ENCODE results near the gene MGAT4B. TPM values are rescaled to one million over a fixed set of nuclear protein-coding genes. Genes with fewer than 3 reads are reported as not detected.
A peak's percentile ranks its signal among the peaks of the same experiment; 100 is the strongest.

Gene MGAT4B
- total and polyA plus RNA-seq, 7 donors = 27.8 to 241 (median 56.8) TPM

DNA sequence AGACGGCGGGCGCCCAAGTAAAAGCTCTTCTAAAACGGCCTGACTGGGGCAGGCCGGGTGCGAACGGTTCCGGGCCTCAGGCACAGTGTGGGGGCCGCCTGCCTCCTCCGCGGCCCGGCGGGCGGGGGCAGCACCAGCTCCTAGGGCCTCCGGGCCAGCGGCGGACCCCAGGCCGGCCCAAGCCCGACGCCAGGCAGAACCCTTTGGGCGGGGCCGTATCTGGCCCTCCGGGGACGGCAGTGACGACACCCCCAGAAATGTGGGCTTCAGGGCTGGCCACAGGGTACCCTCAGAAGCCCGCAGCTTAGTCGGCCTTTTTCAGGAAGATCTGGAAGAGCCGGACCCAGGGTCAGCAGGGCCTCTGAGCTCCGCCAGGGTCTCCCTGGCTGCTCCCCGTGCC, 8.9 kb downstream of the MGAT4B start:
- 94 to 96% methylated on average over 30 of the region's 30 CpGs for WGBS, 2 donors
- Histone ChIP-seq H3K27me3 (no peaks in the 10 kb centered on the region), H3K27ac (no peak overlapping the region), H3K4me3 (no peak overlapping the region), H3K9me3 (no peaks in the 10 kb centered on the region), H3K4me1 (peaks cover 0 to 53% (median 47%) of the 10 kb centered on the region in 4 donors), H3K36me3 (peaks cover 30 to 44% (median 35%) of the 10 kb centered on the region in 4 donors)
- TF ChIP-seq CTCF (IDR thresholded peaks at IDR 0.05) (no peak), POLR2A (IDR thresholded peaks at IDR 0.05) (no peak), EP300 (IDR thresholded peaks at IDR 0.05) (no peak)
- intact Hi-C loops (cut with DNase I) = loop anchor here (5.0 kb wide), 1 partner anchor 120 kb away; no protein-coding TSS in a partner anchor
- DNase-seq = peak; percentile 60

DNA sequence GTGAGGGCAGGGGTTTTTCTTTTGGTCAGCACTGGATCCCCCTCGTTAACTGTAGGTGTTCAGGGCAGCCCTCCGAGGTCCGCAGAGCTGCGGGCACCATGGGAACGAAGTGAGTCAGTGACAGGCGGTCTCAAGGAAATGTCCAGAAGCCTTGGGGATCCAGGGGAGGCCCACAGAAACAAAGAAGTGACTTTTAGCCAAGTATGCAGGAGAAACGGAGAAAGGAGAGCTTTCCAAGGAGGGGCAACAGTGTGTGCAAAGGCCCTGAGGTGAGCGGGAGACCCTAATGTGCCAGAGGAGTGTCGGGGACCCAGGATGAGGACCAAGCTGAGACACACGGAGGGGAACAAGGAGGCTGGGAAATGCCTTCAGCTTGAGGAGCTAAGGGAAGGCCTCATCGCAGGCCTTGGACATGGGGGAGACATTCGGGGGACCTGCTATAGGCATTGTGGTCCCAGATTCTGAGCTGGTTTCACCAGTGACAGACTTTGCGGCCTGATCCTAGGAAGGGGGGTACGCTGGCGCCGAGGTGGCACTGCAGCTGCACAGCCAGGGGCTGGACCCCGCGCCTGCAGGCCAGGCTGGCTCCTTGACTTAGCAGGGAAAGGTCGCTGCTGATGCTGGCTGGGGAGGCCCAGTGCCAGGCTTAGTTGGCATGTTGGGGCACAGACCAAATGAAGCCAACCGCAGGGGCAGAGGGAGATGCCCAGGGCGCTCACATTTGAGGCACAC, 9.6 kb downstream of the MGAT4B start:
- Histone ChIP-seq H3K4me1 (peaks cover 0 to 46% (median 40%) of the 10 kb centered on the region in 4 donors), H3K4me3 (peak overlapping the region in 3 of 4 donors; percentile 62 to 67 (median 64)), H3K27me3 (no peaks in the 10 kb centered on the region), H3K27ac (peak overlapping the region; percentile 82 to 87 (median 84)), H3K36me3 (peaks cover 30 to 44% (median 35%) of the 10 kb centered on the region in 4 donors), H3K9me3 (no peaks in the 10 kb centered on the region)
- intact Hi-C loops (cut with DNase I) = loop anchor here (5.0 kb wide), 1 partner anchor 120 kb away; no protein-coding TSS in a partner anchor
- WGBS, 2 donors = 83 to 90% methylated on average over 21 of the region's 21 CpGs
- TF ChIP-seq POLR2A (IDR thresholded peaks at IDR 0.05) (no peak), CTCF (IDR thresholded peaks at IDR 0.05) (no peak), POLR2AphosphoS5 (IDR thresholded peaks at IDR 0.05) (no peak), EP300 (IDR thresholded peaks at IDR 0.05) (no peak)
- peak; percentile 64 for DNase-seq

GRCh38 chr5:179795863-179796833, 10.5 kb downstream of the MGAT4B start:
- peaks cover 0 to 40% (median 33%) of the 10 kb centered on the region in 4 donors for H3K4me1 ChIP-seq
- peak; percentile 87 for DNase-seq
- no peaks in the 10 kb centered on the region for H3K9me3 ChIP-seq
- intact Hi-C loops (cut with DNase I) = loop anchor here (5.0 kb wide), 1 partner anchor 119 kb away; no protein-coding TSS in a partner anchor
- peak; percentile 10 to 89 (median 26) for TF ChIP-seq CTCF (IDR thresholded peaks at IDR 0.05)
- no peak for TF ChIP-seq EP300 (IDR thresholded peaks at IDR 0.05)
- peak; percentile 12 to 20 for TF ChIP-seq POLR2A (IDR thresholded peaks at IDR 0.05)
- TF ChIP-seq POLR2AphosphoS5 (IDR thresholded peaks at IDR 0.05) = peak; percentile 20 to 78 (median 59)
- H3K36me3 ChIP-seq = peaks cover 30 to 41% (median 34%) of the 10 kb centered on the region in 4 donors
- peak overlapping the region; percentile 38 to 67 (median 63) for H3K4me3 ChIP-seq
- H3K27me3 ChIP-seq = no peaks in the 10 kb centered on the region
- 1 to 3% methylated on average over 113 of the region's 113 CpGs for WGBS, 2 donors
- peak overlapping the region; percentile 82 to 87 (median 84) for H3K27ac ChIP-seq

DNA sequence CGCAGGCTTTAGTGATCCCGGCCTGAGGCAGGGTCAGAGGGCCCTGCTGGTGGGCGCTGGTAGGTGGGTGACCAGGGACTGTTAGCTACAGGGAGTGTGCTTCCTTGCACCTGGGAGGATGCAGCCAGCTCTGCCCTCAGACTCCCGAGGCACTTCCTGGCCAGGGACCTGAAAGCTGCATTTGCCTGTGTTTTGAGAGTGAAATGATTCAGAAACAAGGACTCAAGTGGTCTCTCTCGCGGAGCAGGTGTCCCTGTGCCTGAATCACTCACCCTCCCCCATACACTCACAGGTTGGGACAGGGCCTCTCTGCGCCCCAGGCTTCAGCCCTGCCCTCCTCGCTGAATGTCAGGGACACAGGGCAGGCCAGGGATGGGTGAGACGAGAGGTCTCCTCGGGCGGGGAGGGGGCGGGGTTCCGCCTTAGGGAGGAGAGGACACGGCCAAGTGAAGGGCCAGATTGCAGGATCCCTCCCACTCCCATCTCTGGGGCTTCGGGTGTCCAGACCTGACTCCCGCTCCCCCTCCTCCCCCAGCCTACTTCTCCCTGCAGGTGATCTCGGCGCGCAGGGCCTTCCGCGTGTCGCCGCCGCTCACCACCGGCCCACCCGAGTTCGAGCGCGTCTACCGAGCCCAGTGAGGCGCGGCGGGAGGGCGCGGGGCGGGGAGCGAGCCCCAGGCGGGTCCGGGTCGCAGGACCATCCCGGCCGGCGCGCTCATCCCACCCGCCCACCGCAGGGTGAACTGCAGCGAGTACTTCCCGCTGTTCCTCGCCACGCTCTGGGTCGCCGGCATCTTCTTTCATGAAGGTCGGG, 11.4 kb downstream of the MGAT4B start:
- intact Hi-C loops (cut with DNase I) = loop anchor here (5.0 kb wide), 1 partner anchor 118 kb away; no protein-coding TSS in a partner anchor
- TF ChIP-seq POLR2A (IDR thresholded peaks at IDR 0.05) (no peak), CTCF (IDR thresholded peaks at IDR 0.05) (no peak), EP300 (IDR thresholded peaks at IDR 0.05) (no peak), POLR2AphosphoS5 (IDR thresholded peaks at IDR 0.05) (no peak)

More for the DNA sequence above, 11.4 kb downstream of the MGAT4B start:
- no peaks in the 10 kb centered on the region for H3K27me3 ChIP-seq
- 5 to 11% methylated on average over 53 of the region's 53 CpGs for WGBS, 2 donors
- no peaks in the 10 kb centered on the region for H3K9me3 ChIP-seq
- peak overlapping the region; percentile 82 to 87 (median 84) for H3K27ac ChIP-seq
- peak; percentile 70 for DNase-seq
- peak overlapping the region; percentile 38 to 67 (median 63) for H3K4me3 ChIP-seq
- H3K4me1 ChIP-seq = peaks cover 0 to 40% (median 33%) of the 10 kb centered on the region in 4 donors
- peaks cover 28 to 32% (median 31%) of the 10 kb centered on the region in 4 donors for H3K36me3 ChIP-seq

Data from sigmoid colon (tissue), 7 donors.